Left cardiac atrium (tissue), 4 donors: ENCODE data around the gene CDK11A. TPM values are rescaled to one million over a fixed set of nuclear protein-coding genes. Genes with fewer than 3 reads are reported as not detected.
"Not testable (repeated sequence)": the region's sequence is repeated elsewhere in the genome, so short reads cannot be mapped to it uniquely, and the experiment has no call there.

Experiments used
- ATAC-seq, 2 donors: fragments of 200-7000 bp; cut with Tn5 transposase; one replicate each; pipeline ENCODE4 v1.9.1; 2020; ENCODE audit warnings: mild to moderate bottlenecking in 2 of 2, moderate library complexity in 2 of 2
- DNase-seq: peaks from one replicate; pipeline ENCODE4 v3.0.0-alpha.2; 2020
- intact Hi-C, 2 donors: fragments of 100-400 bp; cut with DNase I; formaldehyde crosslinking; loops; one replicate each; pipeline versions ENCODE4 v1.14.1 to v1.15.1; 2022 to 2023
- total RNA-seq, 2 donors: library from RNA; stranded (reverse); fragmentation: NEBNext Ultra II Directional; extraction: Animal tissue kit (Norgen Biotek cat#: 25700); gene quantifications; one replicate each; pipeline ENCODE4 v1.2.1, GENCODE V29; 2021
- donor health status: DM: no; HTN: yes; CAD: no.
- donor health status: DM: no; HTN: yes; CAD: no; lungs with severe emphysema.
- donor health status: DM: yes; HTN: yes; CAD: no.
- donor health status: Dilated cardiomyopathy.

The CDK11A gene
- total RNA-seq, 2 donors from 2014 or later = 19.1 to 21.1 TPM

- intact Hi-C loops, DNase-seq, ATAC-seq: not testable (repeated sequence)
Measured at GRCh38 chr1:1729116-1729816, 5.1 kb upstream of the CDK11A start.

GRCh38 chr1:1728308-1729005 is 4.3 kb upstream of the CDK11A start:
- intact Hi-C loops, ATAC-seq: not testable (repeated sequence)

GRCh38 chr1:1727131-1727651 is 3.0 kb upstream of the CDK11A start:
- DNase-seq, intact Hi-C loops, ATAC-seq: not testable (repeated sequence)

More at GRCh38 chr1:1728308-1729005, 4.3 kb upstream of the CDK11A start:
- not testable (repeated sequence) for DNase-seq

GRCh38 chr1:1726088-1726487 is 1.9 kb upstream of the CDK11A start:
- ATAC-seq, intact Hi-C loops, DNase-seq: not testable (repeated sequence)

GRCh38 chr1:1721201-1721600 is 3.0 kb downstream of the CDK11A start:
- no peak for ATAC-seq
- DNase-seq = no peak
- intact Hi-C loops = no loop called here

GRCh38 chr1:1715109-1715883 is 8.9 kb downstream of the CDK11A start:
- intact Hi-C loops, DNase-seq, ATAC-seq: not testable (repeated sequence)

GRCh38 chr1:1707897-1708296 is 16.3 kb downstream of the CDK11A start:
- DNase-seq, intact Hi-C loops, ATAC-seq: not testable (repeated sequence)

GRCh38 chr1:1707241-1707640 is 16.9 kb downstream of the CDK11A start:
- intact Hi-C loops, DNase-seq, ATAC-seq: not testable (repeated sequence)

GRCh38 chr1:1705623-1706022 is 18.5 kb downstream of the CDK11A start:
- intact Hi-C loops, DNase-seq, ATAC-seq: not testable (repeated sequence)

- intact Hi-C loops, ATAC-seq, DNase-seq: not testable (repeated sequence)
Measured at GRCh38 chr1:1704284-1704957, 19.7 kb downstream of the CDK11A start.

GRCh38 chr1:1703796-1704195 is 20.4 kb downstream of the CDK11A start:
- no peak for ATAC-seq
- no peak for DNase-seq
- intact Hi-C loops = no loop called here

- DNase-seq, ATAC-seq, intact Hi-C loops: not testable (repeated sequence)
Measured at GRCh38 chr1:1702506-1702905, 21.7 kb downstream of the CDK11A start.

- ATAC-seq = peak; percentile 79 to 82
- intact Hi-C loops = not testable (repeated sequence)
Measured at GRCh38 chr1:1700557-1700956, 23.6 kb downstream of the CDK11A start.

GRCh38 chr1:1700067-1700466 is 24.1 kb downstream of the CDK11A start:
- intact Hi-C loops = not testable (repeated sequence)
- ATAC-seq = peak; percentile 7 to 32

More at GRCh38 chr1:1700557-1700956, 23.6 kb downstream of the CDK11A start:
- DNase-seq = not testable (repeated sequence)

GRCh38 chr1:1699061-1699460 is 25.1 kb downstream of the CDK11A start:
- DNase-seq, intact Hi-C loops, ATAC-seq: not testable (repeated sequence)

More at GRCh38 chr1:1700067-1700466, 24.1 kb downstream of the CDK11A start:
- not testable (repeated sequence) for DNase-seq

GRCh38 chr1:1697358-1698183 is 26.6 kb downstream of the CDK11A start:
- ATAC-seq, DNase-seq, intact Hi-C loops: not testable (repeated sequence)
